Sigmoid colon (tissue), 4 donors: ENCODE results near the gene HOXA1.

Experiments used
- CTCF ChIP-seq, 4 experiments: fragments of 450-650 bp in 3 of 4; fragments of 200-600 bp in 1 of 4; IDR thresholded peaks; one replicate each; pipeline ENCODE4 v1.5.1; 2016 to 2019; ENCODE audit warnings: antibody characterized with exemption in 4 of 4, mild to moderate bottlenecking in 3 of 4, moderate library complexity in 2 of 4
- EP300 ChIP-seq, 4 donors: sonication (generic); formaldehyde crosslinking; IDR thresholded peaks; one replicate each; pipeline ENCODE4 v1.6.1; 2017; ENCODE audit warnings: antibody characterized with exemption in 4 of 4
- POLR2A ChIP-seq, 2 donors: fragments of 450-650 bp; IDR thresholded peaks; one replicate each; pipeline ENCODE4 v1.6.1; 2016; ENCODE audit warnings: antibody characterized with exemption in 2 of 2, mild to moderate bottlenecking in 2 of 2, moderate library complexity in 2 of 2
- POLR2AphosphoS5 ChIP-seq, 4 donors: sonication (generic); formaldehyde crosslinking; IDR thresholded peaks; one replicate each; pipeline ENCODE4 v1.6.1; 2017; ENCODE audit warnings: antibody characterized with exemption in 4 of 4

- TF ChIP-seq POLR2A (IDR thresholded peaks at IDR 0.05) (no peak), EP300 (IDR thresholded peaks at IDR 0.05) (no peak), POLR2AphosphoS5 (IDR thresholded peaks at IDR 0.05) (no peak), CTCF (IDR thresholded peaks at IDR 0.05) (no peak)
These were observed 49.0 kb upstream of the HOXA1 start for GRCh38 chr7:27144781-27145164.
